ENCODE results near the gene OLR1. TPM values are rescaled to one million over a fixed set of nuclear protein-coding genes. Genes with fewer than 3 reads are reported as not detected.
A peak's percentile ranks its signal among the peaks of the same experiment; 100 is the strongest.

The OLR1 gene
- total and polyA plus RNA-seq, 2 experiments from 2014 or later, result 0.28 TPM; not detected in 1

- Histone ChIP-seq H3K9me3 (ENCODE audit: low read depth) (no peaks in the 10 kb centered on the region), H3K27ac (no peak overlapping the region), H3K27me3 (peaks cover 2% of the 10 kb centered on the region), H3K4me1 (ENCODE audit: low read depth) (peaks cover 14% of the 10 kb centered on the region), H3K4me3 (no peak overlapping the region), H3K36me3 (no peaks in the 10 kb centered on the region)
- peak in 1 of 2 donors; percentile 14 for DNase-seq (ENCODE audit: low read depth in 1 of 2, low spot score in 1 of 2)
- TF ChIP-seq CTCF (IDR thresholded peaks at IDR 0.05; ENCODE audit: low read depth, low read length), result no peak
Measured at GRCh38 chr12:10142976-10143589, 28.8 kb downstream of the OLR1 start.

- peak; percentile 27 for TF ChIP-seq CTCF (IDR thresholded peaks at IDR 0.05; ENCODE audit: low read depth, low read length)
- Histone ChIP-seq H3K4me1 (ENCODE audit: low read depth) (peaks cover 14% of the 10 kb centered on the region), H3K4me3 (no peak overlapping the region), H3K27ac (no peak overlapping the region), H3K36me3 (no peaks in the 10 kb centered on the region), H3K9me3 (ENCODE audit: low read depth) (no peaks in the 10 kb centered on the region), H3K27me3 (peaks cover 22% of the 10 kb centered on the region)
- peak; percentile 45 to 65 for DNase-seq (ENCODE audit: low read depth in 1 of 2, low spot score in 1 of 2)
Measured at GRCh38 chr12:10140001-10140400, 31.9 kb downstream of the OLR1 start.

GRCh38 chr12:10136637-10137205 lies 35.2 kb downstream of the OLR1 start:
- peaks cover 42% of the 10 kb centered on the region for H3K27me3 ChIP-seq
- no peak for TF ChIP-seq CTCF (IDR thresholded peaks at IDR 0.05; ENCODE audit: low read depth, low read length)
- no peak overlapping the region for H3K4me3 ChIP-seq
- H3K9me3 ChIP-seq (ENCODE audit: low read depth), result no peaks in the 10 kb centered on the region
- H3K4me1 ChIP-seq (ENCODE audit: low read depth), result peaks cover 1% of the 10 kb centered on the region
- no peak overlapping the region for H3K27ac ChIP-seq
- no peaks in the 10 kb centered on the region for H3K36me3 ChIP-seq
- no peak for DNase-seq (ENCODE audit: low read depth in 1 of 2, low spot score in 1 of 2)

GRCh38 chr12:10135126-10135525 lies 36.8 kb downstream of the OLR1 start:
- peaks cover 46% of the 10 kb centered on the region for H3K27me3 ChIP-seq
- peaks cover 15% of the 10 kb centered on the region for H3K4me1 ChIP-seq (ENCODE audit: low read depth)
- no peaks in the 10 kb centered on the region for H3K9me3 ChIP-seq (ENCODE audit: low read depth)
- no peak overlapping the region for H3K27ac ChIP-seq
- TF ChIP-seq CTCF (IDR thresholded peaks at IDR 0.05; ENCODE audit: low read depth, low read length), result no peak
- H3K4me3 ChIP-seq, result no peak overlapping the region
- no peaks in the 10 kb centered on the region for H3K36me3 ChIP-seq
- DNase-seq (ENCODE audit: low read depth in 1 of 2, low spot score in 1 of 2), result no peak

- no peak for DNase-seq (ENCODE audit: low read depth in 1 of 2, low spot score in 1 of 2)
- H3K9me3 ChIP-seq (ENCODE audit: low read depth), result no peaks in the 10 kb centered on the region
- peaks cover 65% of the 10 kb centered on the region for H3K27me3 ChIP-seq
- H3K36me3 ChIP-seq, result no peaks in the 10 kb centered on the region
- no peak for TF ChIP-seq CTCF (IDR thresholded peaks at IDR 0.05; ENCODE audit: low read depth, low read length)
- no peak overlapping the region for H3K4me3 ChIP-seq
- peaks cover 15% of the 10 kb centered on the region for H3K4me1 ChIP-seq (ENCODE audit: low read depth)
- no peak overlapping the region for H3K27ac ChIP-seq
Measured at GRCh38 chr12:10132850-10133370, 39.0 kb downstream of the OLR1 start.

All from cardiac muscle cell (in vitro differentiated cells and primary cell).